Measurements from ENCODE around the gene ANKRD42. TPM values are rescaled to one million over a fixed set of nuclear protein-coding genes. Genes with fewer than 3 reads are reported as not detected.

The ANKRD42 gene
- polyA plus RNA-seq, 2 of the 4 experiments (the other 2 are of a cell fraction), result 9.1 to 13.2 TPM

DNA sequence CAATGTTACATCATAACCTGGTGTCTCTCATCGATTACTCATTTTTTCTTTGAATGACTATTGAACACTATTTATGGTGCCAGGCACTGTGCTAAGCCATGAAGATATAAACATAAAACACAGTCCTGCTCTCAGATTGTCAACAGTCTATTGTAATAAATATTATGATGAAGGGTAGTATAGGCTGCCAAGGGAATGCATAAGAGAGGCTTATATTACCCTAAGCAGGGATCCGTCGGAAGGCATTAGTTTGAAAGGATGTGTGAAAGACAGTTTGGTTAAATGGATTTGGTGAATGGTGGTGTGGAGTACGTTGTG, 99.9 kb downstream of the ANKRD42 start:
- H3K4me3 ChIP-seq, result no peak overlapping the region
- ATAC-seq (no peak), DNase-seq (ENCODE audit: low read depth in 1 of 2, low spot score in 1 of 2) (no peak), FAIRE-seq (no peak)
- 48% methylated on average over 4 of the region's 4 CpGs for WGBS (ENCODE audit: missing lambda C conversion rate)
- no peak for TF ChIP-seq RCOR1 (IDR thresholded peaks at IDR 0.05; ENCODE audit: low read depth, low read length)
- TF ChIP-seq CHD4 (IDR thresholded peaks at IDR 0.05; ENCODE audit: borderline replicate concordance), result no peak
- no peak for TF ChIP-seq RFX5 (IDR thresholded peaks at IDR 0.05)
- TF ChIP-seq, protein P1, sequence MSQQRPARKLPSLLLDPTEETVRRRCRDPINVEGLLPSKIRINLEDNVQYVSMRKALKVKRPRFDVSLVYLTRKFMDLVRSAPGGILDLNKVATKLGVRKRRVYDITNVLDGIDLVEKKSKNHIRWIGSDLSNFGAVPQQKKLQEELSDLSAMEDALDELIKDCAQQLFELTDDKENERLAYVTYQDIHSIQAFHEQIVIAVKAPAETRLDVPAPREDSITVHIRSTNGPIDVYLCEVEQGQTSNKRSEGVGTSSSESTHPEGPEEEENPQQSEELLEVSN (IDR thresholded peaks at IDR 0.05; ENCODE audit: borderline replicate concordance, low read depth), result no peak
- TF ChIP-seq PHF8 (IDR thresholded peaks at IDR 0.05; ENCODE audit: borderline replicate concordance, low read depth), result no peak
- TF ChIP-seq EHMT2 (IDR thresholded peaks at IDR 0.05; ENCODE audit: low read depth), result no peak
- no peak for TF ChIP-seq JUNB (IDR thresholded peaks at IDR 0.05)
- TF ChIP-seq MAZ (IDR thresholded peaks at IDR 0.05; ENCODE audit: borderline replicate concordance, low read depth, low read length), result no peak
- TF ChIP-seq, protein P2, sequence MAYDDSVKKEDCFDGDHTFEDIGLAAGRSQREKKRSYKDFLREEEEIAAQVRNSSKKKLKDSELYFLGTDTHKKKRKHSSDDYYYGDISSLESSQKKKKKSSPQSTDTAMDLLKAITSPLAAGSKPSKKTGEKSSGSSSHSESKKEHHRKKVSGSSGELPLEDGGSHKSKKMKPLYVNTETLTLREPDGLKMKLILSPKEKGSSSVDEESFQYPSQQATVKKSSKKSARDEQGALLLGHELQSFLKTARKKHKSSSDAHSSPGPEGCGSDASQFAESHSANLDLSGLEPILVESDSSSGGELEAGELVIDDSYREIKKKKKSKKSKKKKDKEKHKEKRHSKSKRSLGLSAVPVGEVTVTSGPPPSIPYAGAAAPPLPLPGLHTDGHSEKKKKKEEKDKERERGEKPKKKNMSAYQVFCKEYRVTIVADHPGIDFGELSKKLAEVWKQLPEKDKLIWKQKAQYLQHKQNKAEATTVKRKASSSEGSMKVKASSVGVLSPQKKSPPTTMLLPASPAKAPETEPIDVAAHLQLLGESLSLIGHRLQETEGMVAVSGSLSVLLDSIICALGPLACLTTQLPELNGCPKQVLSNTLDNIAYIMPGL (CRISPR knock-in tag; IDR thresholded peaks at IDR 0.05; ENCODE audit: borderline replicate concordance), result no peak
- ChIA-PET POLR2A (no interaction called here), CTCF (interaction anchor here (0.7 to 8.4 kb wide), 23 partner anchors 11 to 759 kb away, joined by 3 to 77 read pairs (median 4); no protein-coding TSS in a partner anchor)
- H3K27ac ChIP-seq, result no peak overlapping the region
- H3K4me1 ChIP-seq, result no peaks in the 10 kb centered on the region
- no peaks in the 10 kb centered on the region for H3K9me3 ChIP-seq
- no peak overlapping the region for H3K4me2 ChIP-seq

DNA sequence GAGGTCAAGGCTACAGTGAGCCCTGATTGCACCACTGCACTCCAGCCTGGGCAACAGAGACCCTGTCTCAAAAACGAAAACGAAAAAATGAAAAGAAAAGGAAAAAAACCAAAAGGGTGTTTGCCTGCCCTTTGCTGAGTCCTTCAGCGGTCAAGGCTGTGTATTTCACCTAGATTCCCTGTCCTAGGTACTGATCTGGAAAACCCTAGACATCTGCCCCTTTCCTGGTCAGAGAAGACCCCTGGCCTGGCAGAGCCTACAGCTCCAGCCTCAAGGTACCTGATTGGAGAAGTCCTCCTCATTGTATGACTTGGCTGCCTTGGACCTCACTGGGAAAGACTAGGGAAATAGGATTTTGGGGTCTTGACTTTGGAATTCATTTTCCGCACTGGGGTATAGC, 100.7 kb downstream of the ANKRD42 start:
- FAIRE-seq (no peak), ATAC-seq (no peak), DNase-seq (ENCODE audit: low read depth in 1 of 2, low spot score in 1 of 2) (no peak)
- 43% methylated on average over 4 of the region's 4 CpGs for WGBS (ENCODE audit: missing lambda C conversion rate)
- ChIA-PET CTCF (interaction anchor here (2.9 to 8.4 kb wide), 3 partner anchors 12 to 526 kb away, joined by 14 to 77 read pairs (median 51); no protein-coding TSS in a partner anchor), POLR2A (no interaction called here)
- H3K4me2 ChIP-seq, result no peak overlapping the region
- H3K27ac ChIP-seq, result no peak overlapping the region
- TF ChIP-seq TFCP2L1 (CRISPR knock-in tag; IDR thresholded peaks at IDR 0.05), result no peak
- TF ChIP-seq RCOR1 (IDR thresholded peaks at IDR 0.05; ENCODE audit: low read depth, low read length), result no peak
- no peak for TF ChIP-seq MAZ (IDR thresholded peaks at IDR 0.05; ENCODE audit: borderline replicate concordance, low read depth, low read length)
- TF ChIP-seq, protein P3, sequence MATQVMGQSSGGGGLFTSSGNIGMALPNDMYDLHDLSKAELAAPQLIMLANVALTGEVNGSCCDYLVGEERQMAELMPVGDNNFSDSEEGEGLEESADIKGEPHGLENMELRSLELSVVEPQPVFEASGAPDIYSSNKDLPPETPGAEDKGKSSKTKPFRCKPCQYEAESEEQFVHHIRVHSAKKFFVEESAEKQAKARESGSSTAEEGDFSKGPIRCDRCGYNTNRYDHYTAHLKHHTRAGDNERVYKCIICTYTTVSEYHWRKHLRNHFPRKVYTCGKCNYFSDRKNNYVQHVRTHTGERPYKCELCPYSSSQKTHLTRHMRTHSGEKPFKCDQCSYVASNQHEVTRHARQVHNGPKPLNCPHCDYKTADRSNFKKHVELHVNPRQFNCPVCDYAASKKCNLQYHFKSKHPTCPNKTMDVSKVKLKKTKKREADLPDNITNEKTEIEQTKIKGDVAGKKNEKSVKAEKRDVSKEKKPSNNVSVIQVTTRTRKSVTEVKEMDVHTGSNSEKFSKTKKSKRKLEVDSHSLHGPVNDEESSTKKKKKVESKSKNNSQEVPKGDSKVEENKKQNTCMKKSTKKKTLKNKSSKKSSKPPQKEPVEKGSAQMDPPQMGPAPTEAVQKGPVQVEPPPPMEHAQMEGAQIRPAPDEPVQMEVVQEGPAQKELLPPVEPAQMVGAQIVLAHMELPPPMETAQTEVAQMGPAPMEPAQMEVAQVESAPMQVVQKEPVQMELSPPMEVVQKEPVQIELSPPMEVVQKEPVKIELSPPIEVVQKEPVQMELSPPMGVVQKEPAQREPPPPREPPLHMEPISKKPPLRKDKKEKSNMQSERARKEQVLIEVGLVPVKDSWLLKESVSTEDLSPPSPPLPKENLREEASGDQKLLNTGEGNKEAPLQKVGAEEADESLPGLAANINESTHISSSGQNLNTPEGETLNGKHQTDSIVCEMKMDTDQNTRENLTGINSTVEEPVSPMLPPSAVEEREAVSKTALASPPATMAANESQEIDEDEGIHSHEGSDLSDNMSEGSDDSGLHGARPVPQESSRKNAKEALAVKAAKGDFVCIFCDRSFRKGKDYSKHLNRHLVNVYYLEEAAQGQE (IDR thresholded peaks at IDR 0.05), result peak; percentile 51; the same call in 1 of the 2 replicates
- H3K9me3 ChIP-seq, result no peaks in the 10 kb centered on the region
- H3K4me3 ChIP-seq, result no peak overlapping the region
- H3K4me1 ChIP-seq, result no peaks in the 10 kb centered on the region

Small RNAs within 50 kb of the gene (small RNA-seq; reads per million reads assigned to genes)
- 0 reads per million in 6 experiments for gene AP000873.5

Other genes starting within 250 kb of the ANKRD42 start
- 6.2 and 7.0 TPM in 2 replicates for gene RAB30, start 121.8 kb upstream of the ANKRD42 start, polyA plus RNA-seq (2011; rRNA removed)
- gene RAB30, start 121.8 kb upstream of the ANKRD42 start, polyA plus RNA-seq (2017; fragmentation: RNase III; extraction: RNeasy Plus Mini Kit Qiagen cat#74134 plus additional on column Dnase treatment), result 3.9 to 4.7 TPM (median 4.2 TPM) in 3 replicates
- 41.1 and 42.3 TPM in 2 replicates for gene PCF11, start 36.6 kb upstream of the ANKRD42 start, polyA plus RNA-seq (2011; rRNA removed)
- 24.7 to 28.7 TPM (median 25.2 TPM) in 3 replicates for gene PCF11, start 36.6 kb upstream of the ANKRD42 start, polyA plus RNA-seq (2017; fragmentation: RNase III; extraction: RNeasy Plus Mini Kit Qiagen cat#74134 plus additional on column Dnase treatment)
- gene CCDC90B, start 92.7 kb downstream of the ANKRD42 start, polyA plus RNA-seq (2011; rRNA removed), result 57.4 and 80.5 TPM in 2 replicates
- 63.7 to 65.9 TPM (median 65.5 TPM) in 3 replicates for gene CCDC90B, start 92.7 kb downstream of the ANKRD42 start, polyA plus RNA-seq (2017; fragmentation: RNase III; extraction: RNeasy Plus Mini Kit Qiagen cat#74134 plus additional on column Dnase treatment)

Measured in A549 (cell line).